ENCODE measurements around the gene LSM6. TPM values are rescaled to one million over a fixed set of nuclear protein-coding genes. Genes with fewer than 3 reads are reported as not detected.

LSM6 gene
- total RNA-seq (10 to 100 TPM; 19.6 to 36.2 (median 25.4) TPM), polyA plus RNA-seq (10 to 100 TPM; 37.5 to 48.5 TPM)
- long read RNA-seq, donor 1, partial matches to known transcripts = 4 of 13 reads
- long read RNA-seq, donor 1, other reads (novel, unspliced or antisense) = 3 of 13 reads
- long read RNA-seq, donor 2, transcript LSM6-201 (4 exons, 2,259 nt) = major isoform, 72 of 74 reads
- long read RNA-seq, donor 2, partial matches to known transcripts = 0 of 74 reads
- long read RNA-seq, donor 2, other reads (novel, unspliced or antisense) = 0 of 74 reads
- long read RNA-seq, donor 3, transcript LSM6-201 (4 exons, 2,259 nt) = major isoform, 24 of 30 reads
- long read RNA-seq, donor 3, partial matches to known transcripts = 1 of 30 reads
- long read RNA-seq, donor 3, other reads (novel, unspliced or antisense) = 1 of 30 reads

DNA sequence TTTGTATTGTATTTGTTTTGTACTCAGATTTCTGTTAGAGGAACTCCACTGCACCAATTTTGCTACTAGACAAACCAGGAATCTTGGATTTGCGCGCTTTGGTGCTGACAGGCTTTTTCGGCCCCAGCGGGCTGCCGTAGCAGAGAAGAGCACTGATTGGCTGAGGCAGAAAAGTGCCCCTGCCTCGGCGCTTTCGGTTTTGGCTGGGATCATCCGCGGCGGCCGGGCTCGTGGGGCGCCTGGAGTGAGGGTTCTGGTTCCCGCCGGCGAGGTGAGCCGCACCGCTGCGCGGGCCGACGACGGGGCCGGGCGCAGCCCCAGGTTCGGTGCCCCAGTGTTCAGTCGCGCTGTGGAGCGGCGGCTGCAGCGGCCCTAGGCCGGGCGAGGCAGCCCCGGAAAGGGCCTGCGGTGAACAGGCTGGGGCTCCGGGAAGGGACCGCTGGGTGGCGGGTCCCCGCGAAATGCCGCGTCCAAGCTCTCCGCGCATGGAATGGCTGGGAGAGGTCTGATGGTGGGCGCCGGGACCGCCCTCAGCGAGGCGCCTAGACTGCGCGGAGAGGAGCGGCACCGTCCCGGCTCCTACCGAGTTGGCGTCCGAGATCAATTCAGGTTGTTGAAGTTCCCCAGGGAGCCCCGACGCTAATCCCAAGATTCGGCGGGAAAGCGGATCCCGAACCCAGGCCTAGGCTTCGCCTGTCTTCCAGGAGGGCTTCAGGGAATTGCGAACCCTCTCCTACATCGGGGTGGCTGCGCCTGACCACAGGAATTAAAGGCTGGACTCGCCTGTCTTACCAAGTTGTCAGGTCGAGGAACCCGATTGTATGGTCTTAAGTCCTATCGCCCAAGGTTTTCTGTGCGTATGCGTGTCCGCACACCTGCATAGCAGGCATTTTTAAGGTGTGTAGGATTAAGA, at the start of gene LSM6:
TSS of gene LSM6 (plus strand) at position 178 of the 913 bp plus-strand sequence. CDS start 7,204 bp downstream, outside the sequence.
- intact Hi-C loops (cut with DNase I) = no loop called here
- H3K27ac ChIP-seq = peak within 1 kb of the TSS; percentile 87 to 92

DNA sequence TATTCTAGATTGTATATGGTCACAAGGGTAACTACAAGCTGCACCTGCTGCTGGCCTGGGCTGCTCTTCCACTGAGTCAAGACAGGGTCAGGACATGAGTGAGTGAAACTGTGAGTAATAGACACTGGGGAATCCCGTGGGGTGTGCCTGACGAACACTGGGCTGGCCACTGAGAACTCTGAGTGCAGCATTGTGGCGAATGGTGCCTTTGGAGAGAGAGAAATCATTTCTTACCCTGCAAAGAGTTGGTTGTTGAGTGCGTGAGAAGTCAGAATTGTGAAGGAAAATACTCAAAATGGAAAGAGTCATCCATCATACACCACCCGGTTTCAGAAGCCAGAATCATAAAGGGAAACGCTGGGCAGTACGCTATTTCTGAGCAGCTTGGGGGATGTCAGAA, 43.1 kb upstream of the LSM6 start:
- WGBS, 3 donors = 88 to 89% (median 89%) methylated on average over 7 of the region's 7 CpGs
- no peak overlapping the region for H3K27ac ChIP-seq
- intact Hi-C loops (cut with DNase I) = no loop called here
- no peaks in the 10 kb centered on the region for H3K4me1 ChIP-seq (ENCODE audit: insufficient read depth)
- no peak overlapping the region for H3K4me3 ChIP-seq
- TF ChIP-seq POLR2A (IDR thresholded peaks at IDR 0.05) = no peak
- DNase-seq = no peak
- no peaks in the 10 kb centered on the region for H3K27me3 ChIP-seq
- no peaks in the 10 kb centered on the region for H3K9me3 ChIP-seq
- H3K36me3 ChIP-seq = no peaks in the 10 kb centered on the region

More for the DNA sequence above, at the start of gene LSM6:
- peak; percentile 83 to 90 (median 88) for DNase-seq
- TF ChIP-seq CTCF (IDR thresholded peaks at IDR 0.05) (no peak), POLR2A (IDR thresholded peaks at IDR 0.05) (peak; percentile 66), EP300 (IDR thresholded peaks at IDR 0.05) (no peak)
- H3K36me3 ChIP-seq = no peaks in the 10 kb centered on the region
- peak within 1 kb of the TSS; percentile 98 for H3K4me3 ChIP-seq
- H3K4me1 ChIP-seq (ENCODE audit: insufficient read depth) = peaks cover 9% of the 10 kb centered on the region
- WGBS, 3 donors = 0 to 1% (median 0%) methylated on average over 46 to 75 of the region's 75 CpGs
- H3K27me3 ChIP-seq = no peaks in the 10 kb centered on the region
- no peaks in the 10 kb centered on the region for H3K9me3 ChIP-seq

DNA sequence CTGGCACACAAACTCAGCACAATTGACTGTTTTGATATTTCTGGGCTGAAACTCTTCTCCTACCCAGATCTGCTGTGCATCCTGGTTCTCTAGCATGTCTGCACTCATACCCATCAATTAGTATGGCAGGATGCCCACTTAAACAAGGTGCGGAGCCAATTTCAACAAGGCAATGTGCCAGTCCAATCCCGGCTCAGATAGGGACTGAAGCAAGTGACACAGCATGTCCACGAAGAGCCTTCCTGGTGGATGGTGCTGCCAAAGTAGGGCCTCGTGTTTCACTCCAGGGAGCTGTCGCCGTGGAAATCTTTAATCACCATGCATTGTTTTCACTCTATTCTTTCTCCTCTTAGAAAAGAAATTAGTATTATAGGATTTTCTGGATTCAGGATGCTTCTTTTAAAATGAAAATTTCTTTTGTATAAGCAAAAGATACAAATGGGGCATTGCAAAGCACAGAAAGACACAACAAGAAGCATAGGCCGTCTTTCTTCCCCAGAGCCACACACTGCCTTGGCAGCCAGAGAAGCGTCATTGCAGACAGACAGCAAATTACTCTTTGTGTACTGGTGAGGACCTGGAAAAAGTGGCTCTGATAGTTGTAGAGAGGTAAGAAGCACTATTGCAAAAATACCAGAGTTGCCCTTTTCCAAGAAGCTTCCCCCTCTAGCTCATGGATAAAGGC, 40.6 kb upstream of the LSM6 start:
- 57 to 67% (median 58%) methylated on average over 8 of the region's 8 CpGs for WGBS, 3 donors

DNA sequence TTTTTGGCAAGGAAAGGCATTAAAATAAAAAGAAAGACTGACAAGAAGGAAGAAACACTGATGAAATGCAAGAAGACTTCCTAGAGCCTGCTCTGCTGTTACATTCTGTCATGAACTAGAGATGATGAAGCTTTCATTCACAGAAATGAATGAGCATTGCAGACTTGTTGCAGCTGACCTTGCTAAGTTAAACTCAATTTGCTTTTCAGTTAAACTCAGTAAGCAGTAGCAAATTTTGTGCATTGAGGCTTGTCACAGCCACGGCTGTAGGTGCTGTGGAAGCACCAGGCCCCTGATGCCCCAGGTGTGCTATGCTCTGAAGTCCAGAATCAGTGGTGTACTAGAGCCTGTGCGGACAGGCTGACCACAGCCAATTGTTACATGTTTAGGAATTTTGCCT, 39.6 kb upstream of the LSM6 start:
- Histone ChIP-seq H3K4me3 (no peak overlapping the region), H3K27me3 (no peaks in the 10 kb centered on the region), H3K27ac (no peak overlapping the region), H3K9me3 (no peaks in the 10 kb centered on the region), H3K4me1 (ENCODE audit: insufficient read depth) (no peaks in the 10 kb centered on the region), H3K36me3 (no peaks in the 10 kb centered on the region)
- no peak for DNase-seq
- no peak for TF ChIP-seq CTCF (IDR thresholded peaks at IDR 0.05)
- no peak for TF ChIP-seq EP300 (IDR thresholded peaks at IDR 0.05)
- TF ChIP-seq POLR2A (IDR thresholded peaks at IDR 0.05) = no peak
- intact Hi-C loops (cut with DNase I) = no loop called here
- 85 to 96% (median 85%) methylated on average over 2 of the region's 2 CpGs for WGBS, 3 donors

More for the DNA sequence above, 40.6 kb upstream of the LSM6 start:
- no peak overlapping the region for H3K4me3 ChIP-seq
- no peaks in the 10 kb centered on the region for H3K4me1 ChIP-seq (ENCODE audit: insufficient read depth)
- H3K27me3 ChIP-seq = no peaks in the 10 kb centered on the region
- intact Hi-C loops (cut with DNase I) = no loop called here
- no peaks in the 10 kb centered on the region for H3K9me3 ChIP-seq
- TF ChIP-seq EP300 (IDR thresholded peaks at IDR 0.05) (no peak), POLR2A (IDR thresholded peaks at IDR 0.05) (no peak), CTCF (IDR thresholded peaks at IDR 0.05) (no peak)
- no peaks in the 10 kb centered on the region for H3K36me3 ChIP-seq
- no peak overlapping the region for H3K27ac ChIP-seq
- no peak for DNase-seq

Measured in ovary (tissue), 10 donors.